H1 (cell line): ENCODE data around the gene KLF13. TPM values are rescaled to one million over a fixed set of nuclear protein-coding genes. Genes with fewer than 3 reads are reported as not detected.

Experiments used
- CTCF ChIA-PET: fragments of 300-600 bp; sonication (Branson Sonifier 250); formaldehyde crosslinking; loops from one replicate; lab custom pipeline; 2021; ENCODE audit not compliant: partially characterized antibody; lab: Charles Lee
- POLR2A ChIA-PET: fragments of 300-600 bp; sonication (Branson Sonifier 250); formaldehyde crosslinking; loops from one replicate; lab custom pipeline; 2021; ENCODE audit warnings: inconsistent platforms; ENCODE audit not compliant: partially characterized antibody; lab: Charles Lee
- DNase-seq, 2 experiments: peaks; one replicate each; pipeline versions ENCODE4 v3.0.0 to v3.0.0-alpha.2; 2010 to 2022; ENCODE audit warnings: low spot score in 2 of 2, low read depth in 1 of 2, mixed read lengths in 1 of 2
- FAIRE-seq: peaks from 2 replicates; lab custom pipeline; 2011; peaks lifted over from hg19 to GRCh38; lab: Jason Lieb, UNC
- H2AFZ ChIP-seq: 2 replicates; pipeline ENCODE4 v1.8.1; 2012; ENCODE audit warnings: low read length, inconsistent platforms
- H2AK5ac ChIP-seq: 2 replicates; pipeline ENCODE4 v1.6.1; 2013; ENCODE audit warnings: low read depth, low read length
- H2BK120ac ChIP-seq: replicated peaks from 2 replicates; pipeline ENCODE3; 2013; ENCODE audit warnings: low read depth, low read length, inconsistent platforms
- H2BK12ac ChIP-seq: 2 replicates; pipeline ENCODE4 v1.6.1; 2013; ENCODE audit warnings: low read depth, low read length
- H2BK15ac ChIP-seq: 2 replicates; pipeline ENCODE4 v1.6.1; 2013; ENCODE audit warnings: low read length
- H2BK20ac ChIP-seq: 2 replicates; pipeline ENCODE4 v1.6.1; 2013; ENCODE audit warnings: low read length
- H2BK5ac ChIP-seq: 2 replicates; pipeline ENCODE4 v1.6.1; 2013; ENCODE audit warnings: low read depth, low read length
- H3K14ac ChIP-seq: 2 replicates; pipeline ENCODE4 v1.6.1; 2013; ENCODE audit warnings: inconsistent platforms; ENCODE audit not compliant: insufficient read length
- H3K18ac ChIP-seq: 2 replicates; pipeline ENCODE4 v1.6.1; 2013; ENCODE audit warnings: low read length; ENCODE audit errors: extremely low read depth
- H3K23ac ChIP-seq: 2 replicates; pipeline ENCODE4 v1.6.1; 2013; ENCODE audit warnings: inconsistent platforms; ENCODE audit not compliant: insufficient read length
- H3K23me2 ChIP-seq: 2 replicates; pipeline ENCODE4 v1.6.1; 2013; ENCODE audit warnings: low read depth, low read length
- H3K27ac ChIP-seq: 2 replicates; pipeline ENCODE4 v1.6.1; 2011; ENCODE audit warnings: low read depth, low read length, inconsistent platforms
- H3K27me3 ChIP-seq, 4 experiments: replicated peaks in 1 of 4; 1 replicate in 1 of 4; 2 replicates in 3 of 4; pipeline versions ENCODE4 v1.6.1 to v1.8.1; 2011 to 2013; ENCODE audit warnings: low read length in 3 of 4, mild to moderate bottlenecking in 3 of 4, inconsistent platforms in 2 of 4, mixed read lengths in 2 of 4, moderate library complexity in 1 of 4; ENCODE audit not compliant: control insufficient read depth in 3 of 4, insufficient read depth in 3 of 4; ENCODE audit errors: extremely low read depth in 1 of 4
- H3K36me3 ChIP-seq, 4 experiments: 2 replicates each; pipeline versions ENCODE4 v1.6.1 to v1.8.1; 2011 to 2013; ENCODE audit warnings: mild to moderate bottlenecking in 4 of 4, low read length in 3 of 4, moderate library complexity in 2 of 4, control low read depth in 1 of 4, inconsistent platforms in 1 of 4; ENCODE audit not compliant: insufficient read depth in 4 of 4, control insufficient read depth in 2 of 4
- H3K4ac ChIP-seq: replicated peaks from 2 replicates; pipeline ENCODE3; 2013; ENCODE audit warnings: low read length, low read depth, mixed read lengths, inconsistent platforms; ENCODE audit not compliant: insufficient read length
- H3K4me1 ChIP-seq, 4 experiments: replicated peaks in 1 of 4; 1 replicate in 1 of 4; 2 replicates in 3 of 4; pipeline versions ENCODE4 v1.6.1 to v1.8.1; 2011 to 2013; ENCODE audit warnings: low read length in 3 of 4, inconsistent platforms in 2 of 4, mixed read lengths in 1 of 4; ENCODE audit not compliant: insufficient read depth in 4 of 4, control insufficient read depth in 3 of 4
- H3K4me2 ChIP-seq, 2 experiments: 2 replicates each; pipeline versions ENCODE4 v1.6.1 to v1.8.1; 2011 to 2013; ENCODE audit warnings: low read depth in 2 of 2, low read length in 2 of 2, control low read depth in 1 of 2, inconsistent platforms in 1 of 2, mild to moderate bottlenecking in 1 of 2; ENCODE audit not compliant: insufficient read depth in 1 of 2
- H3K4me3 ChIP-seq, 4 experiments: fragments of 200-600, 300-600 bp in 1 of 4; sonication (generic), shearing (Covaris generic), sonication (Bioruptor Twin) in 1 of 4; 2 replicates each; pipeline versions ENCODE4 v1.5.1 to v1.8.1; 2011 to 2016; ENCODE audit warnings: low read length in 4 of 4, low read depth in 3 of 4, control low read depth in 2 of 4, inconsistent platforms in 2 of 4, mild to moderate bottlenecking in 2 of 4, mixed read lengths in 1 of 4, moderate library complexity in 1 of 4; ENCODE audit not compliant: insufficient read depth in 2 of 4; ENCODE audit errors: extremely low read depth in 1 of 4
- H3K56ac ChIP-seq: replicated peaks from 2 replicates; pipeline ENCODE3; 2013; ENCODE audit warnings: low read depth, mild to moderate bottlenecking, mixed read lengths, low read length, inconsistent platforms; ENCODE audit not compliant: insufficient read length
- H3K79me1 ChIP-seq: 2 replicates; pipeline ENCODE4 v1.6.1; 2013; ENCODE audit warnings: low read depth, low read length, control low read depth
- H3K79me2 ChIP-seq, 2 experiments: 2 replicates each; pipeline versions ENCODE4 v1.6.1 to v1.8.1; 2012 to 2013; ENCODE audit warnings: low read length in 2 of 2, mild to moderate bottlenecking in 2 of 2, inconsistent platforms in 1 of 2; ENCODE audit not compliant: insufficient read depth in 2 of 2, control insufficient read depth in 1 of 2
- H3K9ac ChIP-seq, 4 experiments: replicated peaks in 1 of 4; 1 replicate in 1 of 4; 2 replicates in 3 of 4; pipeline versions ENCODE4 v1.6.1 to v1.8.1; 2011 to 2013; ENCODE audit warnings: low read depth in 3 of 4, low read length in 3 of 4, control low read depth in 2 of 4, mild to moderate bottlenecking in 2 of 4, moderate library complexity in 2 of 4, inconsistent platforms in 1 of 4; ENCODE audit errors: extremely low read depth in 1 of 4
- H3K9me3 ChIP-seq, 2 experiments: 2 replicates each; pipeline versions ENCODE4 v1.6.1 to v1.8.1; 2012 to 2013; ENCODE audit warnings: mild to moderate bottlenecking in 2 of 2, moderate library complexity in 2 of 2, control low read depth in 1 of 2, inconsistent platforms in 1 of 2, low read depth in 1 of 2, low read length in 1 of 2, mixed read lengths in 1 of 2; ENCODE audit not compliant: insufficient read depth in 2 of 2
- H4K20me1 ChIP-seq, 2 experiments: replicated peaks in 1 of 2; 2 replicates each; pipeline versions ENCODE3 to v1.8.1; 2011 to 2013; ENCODE audit warnings: inconsistent platforms in 2 of 2, low read length in 2 of 2, mild to moderate bottlenecking in 1 of 2; ENCODE audit not compliant: insufficient read depth in 2 of 2, control insufficient read depth in 1 of 2
- H4K5ac ChIP-seq: 2 replicates; pipeline ENCODE4 v1.6.1; 2013; ENCODE audit warnings: low read length, low read depth, mixed read lengths, inconsistent platforms; ENCODE audit not compliant: insufficient read length
- H4K8ac ChIP-seq: 2 replicates; pipeline ENCODE4 v1.8.0; 2013; ENCODE audit warnings: mild to moderate bottlenecking, moderate library complexity, low read length, inconsistent platforms; ENCODE audit not compliant: insufficient read depth; ENCODE audit errors: extremely low read depth
- H4K91ac ChIP-seq: replicated peaks from 2 replicates; pipeline ENCODE3; 2013; ENCODE audit warnings: low read length, mixed read lengths, inconsistent platforms; ENCODE audit not compliant: insufficient read length
- ASH2L ChIP-seq: fragments of 200-600, 300-600 bp; sonication (generic); IDR thresholded peaks from one replicate; pipeline ENCODE4 v1.7.1; 2017; ENCODE audit warnings: low read length
- CBX5 ChIP-seq: fragments of 300-800, 300-1000 bp; sonication (generic); IDR thresholded peaks from 2 replicates; pipeline ENCODE4 v1.7.1; 2016; ENCODE audit warnings: antibody characterized with exemption, low read length, low read depth
- CBX8 ChIP-seq: fragments of 300-800, 300-1000 bp; sonication (generic); IDR thresholded peaks from 2 replicates; pipeline ENCODE4 v1.7.1; 2016; ENCODE audit warnings: low read depth, low read length, borderline replicate concordance
- EP300 ChIP-seq, 2 experiments: IDR thresholded peaks; 1 replicate in 1 of 2; 2 replicates in 1 of 2; pipeline ENCODE4 v1.6.1; 2011 to 2012; ENCODE audit warnings: low read depth in 2 of 2, low read length in 2 of 2, mild to moderate bottlenecking in 2 of 2, borderline replicate concordance in 1 of 2, inconsistent platforms in 1 of 2, moderate library complexity in 1 of 2
- TEAD4 ChIP-seq: IDR thresholded peaks from 2 replicates; pipeline ENCODE4 v1.6.1; 2012; ENCODE audit warnings: low read depth, low read length, inconsistent platforms, mixed read lengths
- WGBS, 2 experiments: shearing (Covaris generic) in 1 of 2; methylation state at CpG; one replicate each; pipeline versions ENCODE4 v1.1.6 to v1.1.7; 2013 to 2015; ENCODE audit warnings: low lambda C conversion rate in 2 of 2, mixed read lengths in 2 of 2, inconsistent platforms in 1 of 2, low coverage in 1 of 2, missing lambda C conversion rate in 1 of 2; ENCODE audit not compliant: insufficient replicate concordance in 2 of 2, insufficient coverage in 1 of 2, insufficient read length in 1 of 2; ENCODE audit errors: extremely low coverage in 1 of 2, missing lambda C conversion rate in 1 of 2; 5-methylcytosine and 5-hydroxymethylcytosine counted together
- polyA plus RNA-seq, 7 experiments: library from polyadenylated mRNA; depleted of rRNA in 3 of 7; stranded (reverse) in 5 of 7; unstranded in 2 of 7; fragments of >200 nt in 5 of 7; fragments of 200-250 nt in 2 of 7; gene quantifications; 1 replicate in 5 of 7; 2 replicates in 1 of 7; 4 replicates in 1 of 7; pipeline versions ENCODE4 v1.2.1 to v1.2.3, GENCODE V29; 2011 to 2013; ENCODE audit warnings: missing spikeins in 2 of 7, mixed read lengths in 2 of 7
- total RNA-seq: library from RNA; stranded (reverse); fragmentation: NEBNext Ultra II Directional; extraction: Animal tissue kit (Norgen Biotek cat#: 25700); gene quantifications from 2 replicates; pipeline ENCODE4 v1.2.1, GENCODE V29; 2021

The KLF13 gene
- total and polyA plus RNA-seq, 2 of the 8 experiments (the other 6 are each of a cell fraction or from before 2014, with no cell fraction given), result 18.3 to 33.4 TPM

- Histone ChIP-seq H3K9ac (no peak overlapping the region), H3K23me2 (peaks cover 11% of the 10 kb centered on the region), H2BK5ac (no peak overlapping the region), H3K4ac (no peak overlapping the region), H4K5ac (no peak overlapping the region), H3K56ac (no peak overlapping the region), H4K20me1 (no peaks in the 10 kb centered on the region), H3K14ac (no peak overlapping the region), H3K79me1 (no peaks in the 10 kb centered on the region), H2AK5ac (no peak overlapping the region), H3K23ac (no peak overlapping the region), H3K4me2 (peak overlapping the region; percentile 90 to 98), H2BK12ac (no peak overlapping the region), H3K4me3 (peak overlapping the region in 3 of 4 experiments; percentile 17 to 89 (median 25); a peak in 6 of 8 replicates), H2AFZ (no peak overlapping the region), H2BK15ac (no peak overlapping the region), H3K18ac (no peak overlapping the region), H3K79me2 (no peaks in the 10 kb centered on the region), H3K27ac (no peak overlapping the region), H2BK20ac (no peak overlapping the region), H3K4me1 (peaks cover 0 to 19% (median 13%) of the 10 kb centered on the region in 4 experiments; a peak in 6 of 7 replicates), H3K36me3 (no peaks in the 10 kb centered on the region), H3K9me3 (no peaks in the 10 kb centered on the region), H4K8ac (no peak overlapping the region), H2BK120ac (no peak overlapping the region), H3K27me3 (peaks cover 7 to 23% (median 21%) of the 10 kb centered on the region in 4 experiments; a peak in 6 of 7 replicates), H4K91ac (peak overlapping the region; percentile 31)
- ChIA-PET POLR2A (interaction anchor here (1.0 kb wide), 1 partner anchor 21 kb away, joined by 3 read pairs; no protein-coding TSS in a partner anchor), CTCF (interaction anchor here (1.3 kb wide), 1 partner anchor 27 kb away, joined by 3 read pairs; no protein-coding TSS in a partner anchor)
- WGBS, 2 experiments, result 39% methylated on average over 17 of the region's 21 CpGs; no CpG with 5 or more reads in 1 of the 2 experiments
- FAIRE-seq (no peak), DNase-seq (no peak)
- TF ChIP-seq ASH2L (no peak), TEAD4 (no peak), CBX5 (no peak), CBX8 (no peak), EP300 (IDR thresholded peaks at IDR 0.05; ENCODE audit: borderline replicate concordance in 1 of 2, low read depth in 2 of 2, low read length in 2 of 2) (no peak)
Measured at GRCh38 chr15:31393444-31394091, 66.9 kb downstream of the KLF13 start.
